Measurements from ENCODE around the gene TIGD6.
A peak's percentile ranks its signal among the peaks of the same experiment; 100 is the strongest.
"Not testable (repeated sequence)": the region's sequence is repeated elsewhere in the genome, so short reads cannot be mapped to it uniquely, and the experiment has no call there.

TIGD6 gene

GRCh38 chr5:149966946-149967345, 33.5 kb downstream of the TIGD6 start:
- DNase-seq = no peak

DNA sequence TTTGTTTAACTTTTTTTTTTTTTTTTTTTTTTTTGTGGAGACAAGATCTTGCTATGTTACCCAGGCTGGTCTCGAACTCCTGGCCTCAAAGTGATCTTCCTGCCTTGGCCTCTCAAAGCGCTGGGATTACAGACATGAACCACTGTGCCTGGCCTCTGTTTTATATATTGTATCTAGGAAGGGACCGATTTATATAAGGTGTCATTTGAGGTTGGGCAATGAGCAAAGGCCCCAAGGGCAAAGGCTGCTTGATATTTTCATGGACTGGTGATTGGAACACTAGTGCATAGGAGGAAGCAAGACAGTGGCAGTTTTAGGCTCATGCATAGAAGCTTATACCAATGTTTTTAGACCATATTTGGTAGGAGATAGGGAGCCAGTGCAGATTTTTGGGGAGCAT, 36.7 kb downstream of the TIGD6 start:
- DNase-seq = no peak

DNA sequence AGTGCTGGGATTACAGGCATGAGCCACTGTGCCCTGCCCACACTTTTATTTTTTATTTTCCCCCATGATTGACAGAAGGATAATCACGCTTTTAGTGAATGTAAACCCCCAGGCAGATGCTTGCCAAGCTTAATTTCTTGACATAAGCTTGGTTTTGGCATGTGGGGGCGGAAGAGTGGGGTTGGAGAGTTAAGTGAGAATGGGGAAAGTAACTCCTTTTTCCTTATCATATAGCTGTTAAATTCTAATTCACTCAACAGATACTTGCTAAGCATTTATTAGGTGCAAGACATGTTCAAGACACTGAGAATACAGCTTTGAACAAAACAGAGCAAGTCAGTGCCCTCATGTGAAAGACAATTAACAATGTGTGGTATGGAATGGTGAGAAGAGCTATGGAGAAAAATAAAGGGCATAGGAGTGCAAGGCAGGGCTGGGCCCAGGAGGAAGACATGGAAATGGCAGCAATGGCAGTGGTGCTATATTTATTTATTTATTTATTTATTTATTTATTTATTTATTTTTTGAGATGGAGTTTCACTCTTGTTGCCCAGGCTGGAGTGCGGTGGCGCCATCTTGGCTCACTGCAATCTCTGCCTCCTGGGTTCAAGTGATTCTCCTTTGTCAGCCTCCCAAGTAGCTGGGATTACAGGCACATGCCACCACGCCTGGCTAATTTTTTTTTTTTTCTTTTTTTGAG, 37.7 kb downstream of the TIGD6 start:
- no peak for DNase-seq

DNA sequence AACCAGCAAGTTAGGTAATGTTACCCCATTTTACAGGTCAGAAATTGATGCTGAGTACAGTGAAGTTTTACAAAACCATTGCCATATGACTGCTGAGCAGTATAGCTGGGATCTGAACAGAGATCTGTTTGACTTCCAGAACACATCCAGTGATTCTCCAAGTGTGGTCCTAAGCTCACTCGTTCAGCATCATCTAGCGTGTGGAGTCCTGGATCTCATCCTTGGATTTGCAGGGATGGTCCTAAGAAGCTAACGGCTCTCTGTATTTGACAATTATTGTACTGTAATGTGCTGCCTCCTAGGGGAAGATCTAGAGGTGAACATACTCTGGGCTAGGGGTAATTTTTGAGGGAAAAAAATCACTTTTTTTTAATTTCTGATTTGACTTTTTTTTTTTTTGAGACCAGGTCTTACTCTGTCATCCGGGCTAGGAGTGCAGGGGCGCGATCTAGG, 38.5 kb downstream of the TIGD6 start:
- DNase-seq = peak; percentile 31

GRCh38 chr5:149961186-149961685, 39.2 kb downstream of the TIGD6 start:
- no peak for DNase-seq

- DNase-seq = peak; percentile 96
Observed at GRCh38 chr5:149960272-149961185, 39.9 kb downstream of the TIGD6 start, which contains the start of gene SLC26A2. TSS of gene SLC26A2 (plus strand) at chr5:149960758. CDS start at chr5:149977653, 16,895 bp downstream.

- DNase-seq = peak; percentile 69
Observed at GRCh38 chr5:149959406-149960236, 40.8 kb downstream of the TIGD6 start.

DNA sequence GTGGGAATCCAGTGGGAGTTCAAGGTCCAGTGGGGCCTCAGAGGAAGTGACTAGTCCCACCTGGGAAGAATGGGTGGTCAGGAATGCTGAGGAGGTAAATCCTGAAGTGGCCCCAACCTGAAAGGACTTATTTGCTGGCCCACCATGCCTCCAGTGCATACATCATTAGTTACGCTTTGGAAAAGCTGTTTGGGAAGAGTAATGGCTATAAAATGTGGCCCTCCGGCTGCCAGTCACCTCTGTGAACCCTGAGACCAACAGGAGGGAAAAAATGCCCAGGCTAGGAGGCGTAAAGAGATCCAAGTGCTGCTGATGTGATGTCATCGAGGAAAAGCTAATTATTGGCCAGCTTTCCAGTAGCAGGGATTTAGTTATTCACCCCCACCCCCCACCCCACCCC, 42.6 kb downstream of the TIGD6 start:
- DNase-seq = no peak

DNA sequence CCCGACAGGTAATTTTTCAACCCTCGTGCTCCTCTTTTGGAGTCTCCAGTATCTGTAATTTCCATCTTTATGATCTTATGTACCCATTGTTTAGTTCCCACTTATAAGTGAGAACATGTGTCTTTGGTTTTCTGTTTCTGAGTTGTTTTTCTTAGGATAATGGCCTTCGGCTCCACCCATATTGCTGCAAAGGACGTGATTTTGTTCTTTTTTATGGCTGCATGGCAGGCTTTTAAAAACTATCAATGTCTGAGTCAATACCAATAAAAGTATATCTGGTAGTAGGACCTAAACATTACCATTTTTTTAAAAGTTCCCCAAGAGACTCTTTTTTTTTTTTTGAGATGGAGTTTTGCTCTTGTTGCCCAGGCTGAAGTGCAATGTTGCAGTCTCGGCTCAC, 43.8 kb downstream of the TIGD6 start:
- DNase-seq = no peak

DNA sequence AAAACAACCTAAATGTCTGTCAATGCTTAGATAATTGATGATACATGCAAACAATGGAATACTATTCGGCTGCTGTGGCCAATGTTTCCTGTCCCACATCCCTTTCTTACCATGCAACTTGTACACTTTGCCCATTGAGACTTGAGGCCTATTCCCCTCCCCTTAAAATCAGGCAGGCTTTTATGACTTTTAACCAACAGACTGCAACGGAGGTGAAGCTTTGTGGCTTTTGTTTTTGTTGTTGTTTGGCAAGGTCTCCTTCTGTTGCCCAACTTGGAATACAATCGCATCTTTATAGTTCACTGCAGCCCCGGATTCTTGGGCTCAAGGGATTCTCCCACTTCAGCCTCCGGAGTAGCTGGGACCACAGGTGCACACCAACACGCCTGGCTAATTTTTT, 45.7 kb downstream of the TIGD6 start:
- DNase-seq = no peak

DNA sequence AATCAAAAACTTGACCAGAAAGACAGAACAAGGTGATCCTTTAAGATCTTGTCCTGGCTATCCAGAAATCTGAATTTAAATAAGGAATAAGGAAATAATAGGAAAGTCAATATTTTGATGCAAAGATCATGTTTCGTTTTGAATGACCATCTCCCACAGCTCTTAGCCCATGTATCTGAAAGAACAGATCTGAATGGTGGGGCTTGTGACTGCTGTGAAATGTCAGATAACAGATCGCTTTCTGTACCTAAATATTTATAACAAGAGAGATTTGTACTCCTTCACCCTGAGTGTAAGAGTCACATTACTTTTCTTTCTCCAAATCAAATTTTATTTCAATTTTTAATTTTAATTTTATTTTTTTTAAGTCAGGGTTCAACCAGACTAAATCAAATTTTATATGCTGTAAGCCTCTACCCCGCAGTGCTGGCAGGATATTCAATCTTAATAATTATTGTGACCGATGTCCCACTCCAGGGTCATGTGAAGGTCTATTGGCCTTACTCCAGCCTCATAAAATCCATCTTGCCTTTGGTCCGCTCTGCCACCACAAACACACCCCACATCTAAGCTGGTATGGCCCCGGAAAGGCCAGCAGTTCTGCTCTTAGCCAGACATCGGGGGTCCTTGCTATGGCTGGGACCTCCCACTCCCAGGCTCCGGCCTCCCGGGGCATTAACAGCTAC, 46.9 kb downstream of the TIGD6 start:
- no peak for DNase-seq

- no peak for DNase-seq
Observed at GRCh38 chr5:149951138-149951749, 49.2 kb downstream of the TIGD6 start.

GRCh38 chr5:149948993-149949392, 51.5 kb downstream of the TIGD6 start:
- DNase-seq = no peak

GRCh38 chr5:149946118-149946517, 54.3 kb downstream of the TIGD6 start:
- DNase-seq = no peak

DNA sequence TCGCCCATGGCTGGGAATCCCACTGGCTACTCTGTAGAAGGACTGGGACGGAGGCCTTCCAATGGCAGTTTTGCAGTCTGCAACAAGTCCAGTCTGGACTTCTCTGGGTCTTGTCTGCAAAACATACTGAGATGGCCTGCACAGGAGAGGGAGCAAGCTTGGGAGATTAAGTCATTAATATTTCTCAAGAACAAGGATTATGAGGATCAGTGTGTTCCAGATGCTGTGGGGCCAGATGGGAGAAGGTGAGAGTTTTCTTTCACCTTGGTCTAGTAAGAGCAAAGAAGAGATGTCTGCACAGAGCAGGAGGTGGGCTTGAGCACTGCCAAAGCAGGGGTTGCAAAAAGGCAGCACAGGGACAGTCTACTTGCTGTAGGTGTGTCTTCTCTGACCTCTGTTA, 55.8 kb downstream of the TIGD6 start, which contains the start of gene PDE6A:
PDE6A (minus strand) TSS at position 128 of the 400 bp plus-strand sequence; CDS start at position 8, 120 bp downstream.
- no peak for DNase-seq

- DNase-seq = not testable (repeated sequence)
Observed at GRCh38 chr5:149943177-149943949, 57.1 kb downstream of the TIGD6 start.

Measured in MV-4-11 (cell line).